ENCODE data around the gene GRXCR2. TPM values are rescaled to one million over a fixed set of nuclear protein-coding genes. Genes with fewer than 3 reads are reported as not detected.

The GRXCR2 gene
- total RNA-seq, 1 experiment from 2014 or later, result not detected

GRCh38 chr5:145835848-145836239 lies 37.0 kb downstream of the GRXCR2 start:
- DNase-seq (ENCODE audit: low read depth), result no peak

GRCh38 chr5:145834917-145835847 lies 37.6 kb downstream of the GRXCR2 start, which contains the start of gene PRELID2:
PRELID2 (minus strand) TSS chr5:145835342; CDS start chr5:145835251, 91 bp downstream.
- peak; percentile 93 for DNase-seq (ENCODE audit: low read depth)

GRCh38 chr5:145834554-145834916 lies 38.3 kb downstream of the GRXCR2 start:
- DNase-seq (ENCODE audit: low read depth), result no peak

GRCh38 chr5:145833631-145834200 lies 39.1 kb downstream of the GRXCR2 start:
- DNase-seq (ENCODE audit: low read depth), result no peak

- DNase-seq (ENCODE audit: low read depth), result no peak
These were observed 42.2 kb downstream of the GRXCR2 start for GRCh38 chr5:145830594-145830993.

GRCh38 chr5:145829708-145830361 lies 43.0 kb downstream of the GRXCR2 start:
- no peak for DNase-seq (ENCODE audit: low read depth)

GRCh38 chr5:145826895-145827674 lies 45.7 kb downstream of the GRXCR2 start:
- DNase-seq (ENCODE audit: low read depth), result no peak

GRCh38 chr5:145825751-145826180 lies 47.0 kb downstream of the GRXCR2 start:
- peak; percentile 44 for DNase-seq (ENCODE audit: low read depth)

GRCh38 chr5:145824040-145824439 lies 48.8 kb downstream of the GRXCR2 start:
- no peak for DNase-seq (ENCODE audit: low read depth)

- DNase-seq (ENCODE audit: low read depth), result no peak
These were observed 54.2 kb downstream of the GRXCR2 start for GRCh38 chr5:145818604-145819003.

- no peak for DNase-seq (ENCODE audit: low read depth)
These were observed 59.9 kb downstream of the GRXCR2 start for GRCh38 chr5:145812877-145813276.

GRCh38 chr5:145811834-145812625 lies 60.8 kb downstream of the GRXCR2 start:
- no peak for DNase-seq (ENCODE audit: low read depth)

Other genes starting within 250 kb of the GRXCR2 start
- gene PRELID2, start 37.7 kb downstream of the GRXCR2 start, total RNA-seq (2014; rRNA removed; shearing (Covaris generic)), result 13.3 and 17.5 TPM in 2 replicates
- gene SH3RF2, start 63.6 kb upstream of the GRXCR2 start, total RNA-seq (2014; rRNA removed; shearing (Covaris generic)), result 11.6 and 11.9 TPM in 2 replicates
- 0.83 and 0.91 TPM in 2 replicates for gene PLAC8L1, start 232.6 kb upstream of the GRXCR2 start, total RNA-seq (2014; rRNA removed; shearing (Covaris generic))

Measured in Daoy (cell line).